KOPT-K1 (cell line): ENCODE results near the gene RNF151.
"Not testable (repeated sequence)": the region's sequence is repeated elsewhere in the genome, so short reads cannot be mapped to it uniquely, and the experiment has no call there.

Source experiments
- H3K27ac ChIP-seq: fragments of 200-600 bp; sonication (generic); 2 replicates; pipeline ENCODE4 v1.5.1; 2016; ENCODE audit warnings: antibody characterized with exemption, mild to moderate bottlenecking, low read depth, low read length; ENCODE audit not compliant: poor library complexity, severe bottlenecking
- H3K36me3 ChIP-seq: fragments of 200-600 bp; sonication (generic); 2 replicates; pipeline ENCODE4 v1.5.1; 2017; ENCODE audit warnings: antibody characterized with exemption, mild to moderate bottlenecking, low read length, moderate library complexity; ENCODE audit not compliant: insufficient read depth
- H3K9me3 ChIP-seq: fragments of 200-600 bp; sonication (generic); 2 replicates; pipeline ENCODE4 v1.5.1; 2017; ENCODE audit warnings: antibody characterized with exemption, low read length, mild to moderate bottlenecking; ENCODE audit not compliant: insufficient read depth, poor library complexity, severe bottlenecking

Gene RNF151

DNA sequence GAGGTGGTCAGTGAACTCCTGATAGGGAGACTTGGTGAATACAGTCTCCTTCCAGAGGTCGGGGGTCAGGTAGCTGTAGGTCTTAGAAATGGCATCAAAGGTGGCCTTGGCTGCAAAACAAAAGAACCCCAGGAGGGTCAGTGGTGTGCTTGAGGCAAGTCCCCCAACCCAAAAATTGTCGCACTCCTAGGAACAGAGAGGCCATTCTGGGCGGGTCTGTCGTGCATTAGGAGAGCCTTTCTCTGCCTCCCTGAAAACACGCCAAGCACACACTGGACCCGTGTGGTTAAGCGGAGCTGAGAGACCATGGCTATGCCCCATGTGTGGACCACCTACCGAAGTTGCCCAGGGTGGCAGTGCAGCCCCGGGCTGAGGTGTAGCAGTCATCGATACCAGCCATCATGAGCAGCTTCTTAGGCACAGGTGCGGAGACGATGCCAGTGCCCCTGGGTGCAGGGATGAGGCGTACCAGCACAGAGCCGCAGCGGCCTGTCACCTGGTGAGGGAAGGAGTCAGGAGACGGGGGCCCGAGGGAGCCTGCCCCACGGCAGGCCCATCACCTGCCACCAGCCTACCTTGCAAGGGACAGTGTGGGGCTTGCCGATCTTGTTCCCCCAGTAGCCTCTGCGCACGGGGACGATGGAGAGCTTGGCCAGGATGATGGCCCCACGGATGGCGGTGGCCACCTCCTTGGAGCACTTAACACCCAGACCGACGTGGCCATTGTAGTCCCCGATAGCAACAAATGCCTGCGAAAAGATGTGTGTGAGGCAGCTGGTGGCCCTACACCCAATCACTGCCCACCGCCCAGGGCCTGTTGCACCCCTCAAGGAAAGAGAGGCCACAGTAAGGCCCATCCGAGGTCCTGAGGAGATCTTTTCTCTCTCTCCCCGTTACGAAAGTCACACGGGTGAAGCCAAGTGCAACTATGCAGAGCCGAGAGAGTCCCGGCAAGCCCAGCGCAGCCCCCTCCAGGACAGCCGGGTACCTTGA lies 4.2 kb upstream of the RNF151 start:
- not testable (repeated sequence) for H3K9me3 ChIP-seq, H3K27ac ChIP-seq
- H3K36me3 ChIP-seq = peaks cover 35% of the 10 kb centered on the region

GRCh38 chr16:1963806-1964505 lies 2.7 kb upstream of the RNF151 start:
- Histone ChIP-seq H3K27ac (peak overlapping the region; percentile 81), H3K36me3 (peaks cover 35% of the 10 kb centered on the region), H3K9me3 (no peaks in the 10 kb centered on the region)

GRCh38 chr16:1964506-1965395 lies 1.9 kb upstream of the RNF151 start, which contains the start of gene RPS2:
Gene RPS2, minus strand, starts transcription at chr16:1964826. Its CDS starts 201 bp downstream, at chr16:1964625.
- H3K9me3 ChIP-seq = no peaks in the 10 kb centered on the region
- peak within 1 kb of the TSS; percentile 81 for H3K27ac ChIP-seq
- peaks cover 35% of the 10 kb centered on the region for H3K36me3 ChIP-seq

GRCh38 chr16:1965396-1966001 lies 1.2 kb upstream of the RNF151 start:
- H3K36me3 ChIP-seq = peaks cover 35% of the 10 kb centered on the region
- H3K9me3 ChIP-seq = no peaks in the 10 kb centered on the region
- H3K27ac ChIP-seq = peak overlapping the region; percentile 81

GRCh38 chr16:1968146-1968953 lies 1.7 kb downstream of the RNF151 start:
- peaks cover 8% of the 10 kb centered on the region for H3K36me3 ChIP-seq
- H3K9me3 ChIP-seq = no peaks in the 10 kb centered on the region
- H3K27ac ChIP-seq = no peak overlapping the region

DNA sequence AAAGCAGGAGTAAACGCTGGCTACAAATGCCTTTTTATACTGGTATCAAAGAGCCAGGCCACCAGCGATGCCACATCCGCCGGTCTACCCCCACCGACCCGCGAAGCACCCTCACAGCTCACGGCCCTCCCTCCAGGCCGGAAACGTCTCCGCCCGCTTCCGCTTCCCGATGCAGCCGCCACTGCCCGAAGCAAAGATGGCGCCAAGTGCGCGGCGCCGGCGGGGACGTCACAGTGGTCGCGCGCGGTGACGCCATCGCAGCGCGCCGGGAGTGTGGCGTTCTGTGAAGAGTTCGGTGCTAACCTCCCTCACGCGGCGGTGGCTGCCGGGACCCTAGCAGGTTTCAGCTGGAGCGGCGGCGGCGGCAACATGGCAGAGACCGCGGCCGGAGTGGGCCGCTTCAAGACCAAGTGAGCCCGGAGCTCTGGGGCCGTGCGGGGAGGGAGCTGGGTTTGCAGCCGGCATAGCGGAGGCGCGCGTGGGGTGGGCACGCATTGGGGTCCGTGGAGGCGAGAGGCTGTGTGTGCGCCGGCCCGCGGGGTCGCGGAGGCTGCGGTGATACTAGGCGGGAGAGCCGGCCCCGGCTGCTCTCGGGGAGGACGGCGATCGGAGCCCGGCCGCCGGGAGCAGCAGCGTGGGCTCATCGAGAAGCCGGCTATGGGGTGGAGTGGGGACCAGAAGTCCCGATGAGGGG lies 5.3 kb downstream of the RNF151 start, which contains the start of gene TBL3:
TBL3 (plus strand) TSS at position 258 of the 694 bp plus-strand sequence; CDS start at position 370, 112 bp downstream.
- Histone ChIP-seq H3K27ac (peak within 1 kb of the TSS; percentile 77), H3K36me3 (peaks cover 29% of the 10 kb centered on the region), H3K9me3 (no peaks in the 10 kb centered on the region)

DNA sequence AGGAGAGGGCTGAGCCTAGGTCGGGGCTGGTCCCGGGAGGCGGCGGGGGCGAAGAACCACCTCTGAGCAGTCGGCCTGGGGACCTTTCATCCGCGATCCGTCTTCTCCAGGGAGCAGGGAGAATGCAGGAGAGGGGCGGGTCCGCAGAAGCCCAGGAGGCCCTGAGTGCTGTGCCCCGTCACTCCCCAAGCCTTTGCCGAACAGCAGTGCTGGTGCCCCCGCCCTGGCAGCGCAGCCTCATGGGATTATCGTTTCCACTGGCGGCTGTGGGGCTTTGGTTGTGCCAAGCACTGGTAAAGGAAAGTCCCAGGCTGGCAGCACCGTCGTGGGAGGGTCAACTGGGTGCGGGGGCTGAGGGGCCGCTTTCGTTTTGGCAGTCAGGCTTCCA lies 5.8 kb downstream of the RNF151 start:
- H3K36me3 ChIP-seq = peaks cover 34% of the 10 kb centered on the region
- peak overlapping the region; percentile 77 for H3K27ac ChIP-seq
- H3K9me3 ChIP-seq = no peaks in the 10 kb centered on the region

GRCh38 chr16:1973461-1974156 lies 7.0 kb downstream of the RNF151 start:
- Histone ChIP-seq H3K36me3 (peaks cover 46% of the 10 kb centered on the region), H3K9me3 (no peaks in the 10 kb centered on the region), H3K27ac (no peak overlapping the region)

- H3K27ac ChIP-seq = no peak overlapping the region
- peaks cover 50% of the 10 kb centered on the region for H3K36me3 ChIP-seq
- H3K9me3 ChIP-seq = no peaks in the 10 kb centered on the region
Observed at GRCh38 chr16:1974157-1975070, 7.8 kb downstream of the RNF151 start.

DNA sequence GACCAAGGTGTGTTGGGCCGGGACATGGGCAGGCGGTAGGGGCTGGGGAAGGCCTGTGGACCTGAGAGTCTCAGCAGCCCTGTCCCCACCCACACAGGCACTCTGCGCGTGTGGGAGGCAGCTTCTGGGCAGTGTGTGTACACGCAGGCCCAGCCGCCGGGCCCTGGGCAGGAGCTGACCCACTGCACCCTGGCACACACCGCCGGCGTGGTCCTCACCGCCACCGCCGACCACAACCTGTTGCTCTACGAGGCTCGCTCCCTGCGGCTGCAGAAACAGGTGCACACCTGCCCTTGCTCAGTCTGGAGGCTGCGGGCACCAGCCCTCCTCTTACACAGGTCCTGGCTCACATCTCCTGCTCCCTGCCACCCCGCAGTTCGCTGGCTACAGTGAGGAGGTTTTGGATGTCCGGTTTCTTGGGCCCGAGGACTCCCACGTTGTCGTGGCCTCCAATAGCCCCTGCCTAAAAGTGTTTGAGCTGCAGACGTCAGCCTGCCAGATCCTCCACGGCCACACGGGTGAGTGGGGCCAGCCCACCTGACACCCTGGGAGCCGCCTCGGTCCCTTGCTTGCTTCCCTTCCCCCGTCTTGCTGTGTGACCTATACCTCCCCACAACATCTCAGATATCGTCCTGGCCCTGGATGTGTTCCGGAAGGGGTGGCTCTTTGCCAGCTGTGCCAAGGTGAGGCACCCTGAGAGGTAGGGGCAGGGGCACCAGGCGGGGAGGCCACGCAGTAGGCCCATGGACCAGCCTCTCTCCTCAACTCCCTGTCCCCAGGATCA lies 9.0 kb downstream of the RNF151 start:
- Histone ChIP-seq H3K27ac (no peak overlapping the region), H3K36me3 (peaks cover 54% of the 10 kb centered on the region), H3K9me3 (no peaks in the 10 kb centered on the region)

DNA sequence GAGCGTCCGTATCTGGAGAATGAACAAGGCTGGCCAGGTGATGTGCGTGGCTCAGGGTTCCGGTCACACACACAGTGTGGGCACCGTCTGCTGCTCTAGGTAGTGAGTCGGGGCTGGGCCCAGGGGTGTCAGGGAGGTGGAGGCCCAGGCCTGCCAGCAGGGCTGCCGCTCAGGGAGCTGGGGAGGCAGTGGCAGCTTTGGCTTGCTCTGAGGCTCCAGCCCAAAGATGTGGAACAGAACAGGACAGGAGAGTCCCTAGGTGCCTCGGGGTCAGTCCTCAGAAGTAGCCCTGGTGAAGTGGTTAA lies 9.5 kb downstream of the RNF151 start:
- Histone ChIP-seq H3K36me3 (peaks cover 54% of the 10 kb centered on the region), H3K27ac (no peak overlapping the region), H3K9me3 (no peaks in the 10 kb centered on the region)
